Measurements from ENCODE around the gene SMG1. TPM values are rescaled to one million over a fixed set of nuclear protein-coding genes. Genes with fewer than 3 reads are reported as not detected.
"Not testable (repeated sequence)": the region's sequence is repeated elsewhere in the genome, so short reads cannot be mapped to it uniquely, and the experiment has no call there.

Gene SMG1
- polyA plus RNA-seq, 3 donors from 2014 or later: 5.2 to 28.1 (median 7.9) TPM

DNA sequence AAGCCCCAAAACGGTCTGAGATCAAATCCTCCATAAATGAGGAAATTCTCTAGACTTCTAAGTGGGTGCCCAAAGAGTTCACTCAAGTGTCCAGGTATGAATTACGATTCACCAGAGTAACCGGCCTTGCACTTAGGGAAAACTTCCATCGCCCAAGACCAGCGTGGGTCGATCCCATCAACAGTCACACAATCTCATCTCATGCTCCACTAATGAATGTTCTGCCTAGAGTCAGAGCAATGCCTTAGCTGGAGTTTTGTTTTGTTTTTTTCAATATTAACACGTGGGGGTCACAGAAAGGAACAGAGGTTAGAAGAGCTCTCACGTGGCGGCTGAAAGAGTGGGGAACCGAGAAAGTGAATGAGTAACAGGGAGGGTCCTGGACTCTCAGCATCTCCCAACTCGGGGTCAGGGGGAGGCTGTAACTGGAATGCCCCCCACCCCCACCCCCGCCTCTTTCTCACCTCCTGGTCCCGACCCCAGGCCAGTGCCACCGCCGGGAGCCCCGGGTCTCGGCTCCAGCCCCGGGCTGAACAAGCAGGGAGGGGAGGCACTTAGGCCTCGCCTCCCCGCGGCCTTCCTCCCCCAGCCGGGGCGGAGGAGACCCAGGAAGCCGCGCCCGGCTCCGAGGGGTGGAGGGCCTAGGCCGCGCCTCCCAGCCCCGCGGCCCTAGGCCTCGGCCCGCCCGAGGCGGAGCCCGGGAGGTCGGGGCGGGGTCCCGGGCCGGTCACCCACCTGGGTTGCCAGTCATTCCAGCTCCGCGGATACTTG is 808 bp downstream of the SMG1 start:
- Mint-ChIP-seq H3K4me1 (peaks cover 44% of the 10 kb centered on the region in 2 donors), H3K27ac (peak overlapping the region; percentile 94 to 99 (median 95)), H3K4me3 (peak overlapping the region; percentile 95 to 98 (median 96))
- not testable (repeated sequence) for H3K9me3 Mint-ChIP-seq; H3K27me3 Mint-ChIP-seq (ENCODE audit: low read depth in 3 of 3); H3K36me3 Mint-ChIP-seq
- DNase-seq: peak; percentile 63 to 72 (median 66)

DNA sequence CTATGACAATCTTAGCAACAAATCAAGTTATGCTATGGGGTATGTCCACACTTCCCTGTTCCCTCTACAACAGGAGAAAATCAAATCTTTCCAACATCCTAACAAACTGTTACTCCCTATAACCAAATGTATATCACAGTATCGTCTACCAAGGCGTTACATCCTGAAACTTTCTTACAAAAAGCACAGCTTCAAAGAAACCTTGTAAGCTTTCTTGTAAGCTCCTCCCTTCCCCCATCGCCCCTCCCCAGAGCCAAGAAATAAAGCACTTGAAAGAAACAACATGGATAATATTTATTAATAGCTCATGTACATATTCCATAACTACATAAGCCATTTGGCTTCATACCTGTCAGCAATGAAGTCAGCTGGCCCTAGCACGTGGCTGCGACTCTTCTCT is 2.3 kb downstream of the SMG1 start:
- not testable (repeated sequence) for H3K27me3 Mint-ChIP-seq (ENCODE audit: low read depth in 3 of 3); H3K9me3 Mint-ChIP-seq; DNase-seq; H3K36me3 Mint-ChIP-seq
- H3K27ac Mint-ChIP-seq: peak overlapping the region; percentile 85 to 94 (median 87)
- peak overlapping the region; percentile 76 to 96 (median 81) for H3K4me3 Mint-ChIP-seq
- H3K4me1 Mint-ChIP-seq: peaks cover 52 to 55% of the 10 kb centered on the region in 2 donors

DNA sequence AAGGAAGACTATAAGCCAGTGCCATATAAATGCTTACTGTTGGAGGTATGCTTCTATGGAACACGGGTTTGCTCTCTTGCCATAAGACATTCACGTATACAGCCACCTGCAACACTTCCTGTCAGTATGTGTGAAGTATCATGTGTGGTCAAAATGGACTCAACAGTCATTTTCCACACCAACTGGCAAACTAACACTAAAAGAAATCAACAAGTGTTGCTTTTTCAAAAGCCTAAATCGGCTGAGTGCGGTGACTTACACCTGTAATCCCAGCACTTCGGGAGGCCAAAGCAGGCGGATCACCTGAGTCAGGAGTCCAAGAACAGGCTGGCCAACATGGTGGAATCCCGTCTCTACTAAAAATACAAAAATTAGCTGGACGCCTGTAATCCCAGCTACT is 3.1 kb downstream of the SMG1 start:
- not testable (repeated sequence) for H3K9me3 Mint-ChIP-seq; H3K36me3 Mint-ChIP-seq; H3K27me3 Mint-ChIP-seq (ENCODE audit: low read depth in 3 of 3)
- peak overlapping the region; percentile 69 to 96 (median 81) for H3K4me3 Mint-ChIP-seq
- H3K27ac Mint-ChIP-seq: peak overlapping the region; percentile 83 to 94 (median 86)
- peak; percentile 40 to 44 (median 43) for DNase-seq
- peaks cover 56 to 61% of the 10 kb centered on the region in 2 donors for H3K4me1 Mint-ChIP-seq

DNA sequence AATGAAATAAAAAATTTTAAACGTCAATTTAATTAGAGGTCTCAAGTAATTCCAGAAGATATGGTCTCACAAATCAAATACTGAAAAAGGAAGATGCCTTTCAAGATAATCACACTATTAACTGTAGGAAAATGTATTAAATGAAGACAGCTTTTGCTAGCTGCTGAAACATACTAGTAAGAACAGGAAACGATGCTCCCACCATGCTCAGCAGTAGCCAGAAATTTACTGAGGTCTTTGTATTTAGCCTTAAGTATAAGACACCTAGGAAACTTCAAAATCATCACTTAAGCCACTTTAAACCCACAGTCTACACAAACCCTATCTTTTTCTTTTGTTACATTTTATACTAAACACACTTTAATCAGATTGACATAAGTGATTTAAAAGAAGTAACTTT is 16.6 kb downstream of the SMG1 start:
- Mint-ChIP-seq H3K27ac (peak overlapping the region in 2 of 6 donors; percentile 34 to 57), H3K4me1 (peaks cover 38 to 74% of the 10 kb centered on the region in 2 donors)
- H3K9me3 Mint-ChIP-seq: not testable (repeated sequence)

DNA sequence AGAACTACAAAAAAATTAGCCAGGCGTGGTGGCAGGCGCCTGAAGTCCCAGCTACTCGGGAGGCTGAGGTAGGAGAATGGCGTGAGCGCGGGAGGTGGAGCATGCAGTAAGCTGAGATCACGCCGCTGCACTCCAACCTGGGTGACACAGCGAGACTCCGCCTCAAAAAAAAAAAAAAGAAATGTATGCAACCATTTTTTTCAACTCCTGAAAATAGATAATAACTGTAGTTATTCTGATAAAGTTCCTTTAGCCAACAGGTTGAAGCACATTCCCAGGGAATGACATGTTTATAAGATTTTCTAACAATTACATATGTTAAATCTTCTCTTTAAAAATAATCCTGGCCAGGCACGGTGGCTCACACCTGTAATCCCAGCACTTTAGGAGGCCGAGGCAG is 17.5 kb downstream of the SMG1 start:
- H3K4me3 Mint-ChIP-seq; H3K36me3 Mint-ChIP-seq; H3K9me3 Mint-ChIP-seq; H3K27me3 Mint-ChIP-seq (ENCODE audit: low read depth in 3 of 3); DNase-seq: not testable (repeated sequence)
- H3K27ac Mint-ChIP-seq: peak overlapping the region in 1 of 6 donors; percentile 34
- H3K4me1 Mint-ChIP-seq: peaks cover 38 to 72% of the 10 kb centered on the region in 2 donors

More for the DNA sequence above, 16.6 kb downstream of the SMG1 start:
- not testable (repeated sequence) for H3K36me3 Mint-ChIP-seq; H3K27me3 Mint-ChIP-seq (ENCODE audit: low read depth in 3 of 3); H3K4me3 Mint-ChIP-seq; DNase-seq

DNA sequence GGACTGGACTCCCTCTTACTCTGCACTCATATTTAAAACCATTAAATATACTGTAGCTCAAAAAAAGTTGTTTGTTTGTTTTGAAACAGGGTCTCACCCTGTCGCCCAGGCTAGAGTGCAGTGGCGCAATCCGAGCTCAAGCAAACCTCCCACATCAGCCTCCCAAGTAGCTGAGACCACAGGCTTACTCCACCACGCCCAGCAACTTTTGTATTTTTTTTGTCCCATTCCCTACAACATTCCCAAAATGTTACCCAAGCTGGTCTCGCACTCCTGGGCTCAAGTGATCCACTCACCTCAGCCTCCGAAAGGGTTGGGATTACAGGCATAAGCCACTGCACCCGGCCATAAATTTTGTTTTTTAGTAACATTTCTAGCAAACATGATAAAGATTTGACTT is 23.4 kb downstream of the SMG1 start:
- not testable (repeated sequence) for H3K36me3 Mint-ChIP-seq; H3K27me3 Mint-ChIP-seq (ENCODE audit: low read depth in 3 of 3); DNase-seq; H3K9me3 Mint-ChIP-seq
- H3K4me3 Mint-ChIP-seq: peak overlapping the region in 1 of 5 donors; percentile 6
- peaks cover 54 to 63% of the 10 kb centered on the region in 2 donors for H3K4me1 Mint-ChIP-seq
- peak overlapping the region in 2 of 6 donors; percentile 19 to 81 for H3K27ac Mint-ChIP-seq

DNA sequence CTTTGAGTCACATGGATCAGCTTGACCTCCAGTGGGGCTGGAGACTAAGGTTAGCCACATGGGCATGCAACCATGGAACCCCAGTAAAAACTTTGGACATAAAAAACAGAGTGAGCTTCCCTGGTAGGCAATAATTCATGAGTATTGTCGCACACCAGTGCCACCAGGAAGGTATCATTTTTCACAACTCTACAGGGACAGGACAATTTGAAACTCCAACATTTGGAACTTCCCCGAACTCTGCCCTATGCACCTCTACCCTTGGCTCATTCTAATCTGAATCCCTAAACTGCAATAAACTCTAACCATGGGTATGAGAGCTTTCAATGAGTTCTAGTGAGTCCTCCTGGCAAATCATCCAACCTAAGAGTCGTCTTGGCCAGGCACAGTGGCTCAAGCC is 24.2 kb downstream of the SMG1 start:
- peak overlapping the region in 2 of 6 donors; percentile 22 to 48 for H3K27ac Mint-ChIP-seq
- not testable (repeated sequence) for H3K36me3 Mint-ChIP-seq; DNase-seq; H3K9me3 Mint-ChIP-seq; H3K27me3 Mint-ChIP-seq (ENCODE audit: low read depth in 3 of 3); H3K4me3 Mint-ChIP-seq
- peaks cover 55 to 67% of the 10 kb centered on the region in 2 donors for H3K4me1 Mint-ChIP-seq

DNA sequence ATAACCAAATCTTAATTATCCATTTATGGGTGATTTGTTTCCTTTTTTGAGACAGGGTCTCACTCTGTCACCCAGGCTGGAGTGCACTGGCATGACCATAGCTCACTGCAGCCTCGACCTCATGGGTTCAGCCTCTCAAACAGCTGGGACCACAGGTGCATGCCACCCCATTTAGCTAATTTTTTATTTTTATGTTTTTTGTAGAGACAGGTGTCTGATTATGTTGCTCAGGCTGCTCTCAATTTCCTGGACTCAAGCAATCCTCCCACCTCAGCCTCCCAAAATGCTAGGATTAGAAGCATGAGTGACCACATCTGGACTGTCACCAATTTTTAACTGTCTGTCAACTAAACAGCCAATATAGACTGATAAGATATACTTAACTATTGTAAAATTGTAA is 25.0 kb downstream of the SMG1 start:
- not testable (repeated sequence) for DNase-seq; H3K27me3 Mint-ChIP-seq (ENCODE audit: low read depth in 3 of 3); H3K9me3 Mint-ChIP-seq; H3K4me3 Mint-ChIP-seq; H3K36me3 Mint-ChIP-seq
- Mint-ChIP-seq H3K4me1 (peaks cover 51 to 61% of the 10 kb centered on the region in 2 donors), H3K27ac (peak overlapping the region in 2 of 6 donors; percentile 12 to 46)

DNA sequence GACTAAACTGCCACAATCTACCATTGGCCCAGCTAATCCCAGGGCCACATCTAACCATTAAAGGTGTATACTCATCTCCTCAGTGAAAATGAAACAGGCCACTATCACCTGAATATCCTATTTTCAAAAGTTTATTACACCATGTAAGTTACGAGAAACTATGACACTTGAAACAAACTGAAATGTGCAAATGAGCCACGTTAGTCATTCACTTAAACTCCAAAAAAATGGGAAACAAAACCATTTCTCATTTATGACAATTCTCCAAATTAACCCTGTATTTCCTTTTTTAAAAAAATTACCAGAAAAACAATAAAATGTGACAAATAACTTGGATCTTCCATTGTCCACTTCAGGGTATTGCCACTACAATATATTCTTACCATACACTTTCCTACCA is 41.8 kb downstream of the SMG1 start:
- DNase-seq; H3K4me1 Mint-ChIP-seq; H3K4me3 Mint-ChIP-seq; H3K27me3 Mint-ChIP-seq (ENCODE audit: low read depth in 3 of 3); H3K9me3 Mint-ChIP-seq: not testable (repeated sequence)
- H3K36me3 Mint-ChIP-seq: peaks cover 3 to 12% (median 6%) of the 10 kb centered on the region in 3 donors
- peak overlapping the region in 2 of 6 donors; percentile 36 to 45 for H3K27ac Mint-ChIP-seq

DNA sequence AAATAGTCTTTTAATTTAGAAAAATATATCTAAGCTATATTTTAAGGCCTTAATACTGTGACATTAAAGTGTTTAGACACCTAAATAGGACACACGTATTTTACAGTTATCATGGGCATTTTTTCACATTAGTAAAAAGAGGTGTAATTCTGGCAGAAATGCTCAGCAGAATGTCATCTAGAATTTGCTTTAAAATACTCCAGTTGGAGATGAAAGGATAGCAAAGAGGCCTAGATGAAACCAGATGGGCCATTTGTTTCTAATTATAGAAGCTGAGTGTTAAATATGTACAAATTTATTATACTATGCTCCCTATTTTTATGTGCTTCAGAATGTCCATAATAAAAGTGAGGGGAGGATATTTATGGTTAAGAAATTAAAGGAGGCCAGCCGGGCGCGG is 48.5 kb downstream of the SMG1 start:
- H3K4me1 Mint-ChIP-seq; H3K9me3 Mint-ChIP-seq; DNase-seq; H3K27ac Mint-ChIP-seq; H3K4me3 Mint-ChIP-seq; H3K27me3 Mint-ChIP-seq (ENCODE audit: low read depth in 3 of 3): not testable (repeated sequence)
- H3K36me3 Mint-ChIP-seq: peaks cover 3 to 13% (median 7%) of the 10 kb centered on the region in 3 donors

DNA sequence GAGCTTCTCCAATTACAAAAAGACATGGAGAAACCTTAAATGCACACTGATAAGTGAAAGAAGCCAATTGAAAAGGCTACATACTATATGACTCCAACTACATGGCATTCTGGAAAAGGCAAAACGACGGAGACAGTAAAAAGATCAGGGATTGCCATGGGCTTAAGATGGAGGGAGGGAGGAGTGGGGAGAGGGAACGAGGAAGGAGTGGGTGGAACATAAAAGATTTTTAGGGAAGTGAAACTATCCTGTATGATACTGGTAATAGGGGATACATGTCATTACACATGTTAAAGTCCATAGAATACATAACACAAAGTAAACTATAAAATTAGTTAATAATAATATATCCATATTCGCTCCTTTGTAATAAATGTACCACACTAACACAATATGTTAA is 48.9 kb downstream of the SMG1 start:
- not testable (repeated sequence) for H3K27me3 Mint-ChIP-seq (ENCODE audit: low read depth in 3 of 3); H3K4me1 Mint-ChIP-seq; H3K4me3 Mint-ChIP-seq; H3K9me3 Mint-ChIP-seq; DNase-seq; H3K27ac Mint-ChIP-seq
- H3K36me3 Mint-ChIP-seq: peaks cover 0 to 12% (median 4%) of the 10 kb centered on the region in 3 donors

DNA sequence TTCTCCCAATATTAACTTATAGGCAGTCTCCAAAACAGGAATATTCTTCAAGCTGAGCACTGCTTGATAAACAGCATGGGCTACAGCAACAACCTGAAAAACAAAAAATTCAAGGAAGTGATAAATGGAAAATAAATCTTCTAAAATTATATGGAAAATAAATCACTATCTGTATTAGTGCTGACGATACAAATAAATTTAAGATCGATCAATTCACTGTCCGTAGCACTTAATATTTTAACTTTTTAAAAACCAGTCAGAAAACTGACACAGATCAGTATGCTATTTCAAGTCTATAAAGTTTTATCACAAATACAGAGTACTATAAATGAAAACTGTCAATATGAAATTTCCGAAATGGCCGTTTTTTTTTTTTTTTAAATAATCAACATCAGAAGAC is 49.9 kb downstream of the SMG1 start:
- peaks cover 0 to 15% (median 4%) of the 10 kb centered on the region in 3 donors for H3K36me3 Mint-ChIP-seq
- H3K27ac Mint-ChIP-seq; H3K4me3 Mint-ChIP-seq; DNase-seq; H3K27me3 Mint-ChIP-seq (ENCODE audit: low read depth in 3 of 3); H3K4me1 Mint-ChIP-seq; H3K9me3 Mint-ChIP-seq: not testable (repeated sequence)

DNA sequence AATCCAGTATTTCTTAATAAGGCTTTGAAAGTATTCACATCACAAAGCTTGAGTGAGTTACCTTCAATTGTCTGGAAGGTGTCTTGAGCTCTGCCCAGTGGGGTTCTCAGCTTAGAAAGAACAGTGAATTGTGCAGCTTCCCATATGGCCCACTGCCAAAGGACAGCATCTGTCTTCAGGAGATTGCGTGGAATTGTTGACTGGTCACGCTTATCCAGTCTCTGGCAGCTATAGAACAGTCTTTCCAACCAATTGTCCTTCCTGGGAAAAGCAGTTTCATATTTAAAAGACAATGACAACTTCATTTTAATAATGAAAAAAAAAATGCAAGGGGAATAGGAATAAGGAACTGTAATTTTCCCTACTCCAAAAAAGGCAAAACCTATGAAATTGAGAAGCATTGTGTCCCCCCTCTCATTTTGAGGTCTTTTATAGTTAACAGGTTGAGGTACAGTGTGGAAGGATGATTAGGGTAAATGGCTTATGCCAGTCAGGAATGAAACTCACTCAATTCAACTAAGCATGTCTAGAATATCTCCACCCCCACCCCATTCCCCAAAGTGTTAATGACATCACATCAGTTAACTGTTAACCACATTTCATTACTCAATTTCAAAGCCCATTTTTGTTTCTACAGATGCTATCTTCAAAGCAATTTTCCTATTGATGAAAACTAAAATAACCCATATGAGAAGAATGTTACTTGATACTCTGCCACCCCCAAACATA is 57.0 kb downstream of the SMG1 start:
- peaks cover 0 to 28% (median 15%) of the 10 kb centered on the region in 3 donors for H3K36me3 Mint-ChIP-seq
- H3K9me3 Mint-ChIP-seq; H3K27me3 Mint-ChIP-seq (ENCODE audit: low read depth in 3 of 3): not testable (repeated sequence)
- peak overlapping the region in 1 of 5 donors; percentile 43 for H3K4me3 Mint-ChIP-seq
- H3K4me1 Mint-ChIP-seq: peaks cover 10 to 11% of the 10 kb centered on the region in 2 donors
- peak overlapping the region; percentile 69 to 90 (median 82) for H3K27ac Mint-ChIP-seq
- DNase-seq: peak in 2 of 3 donors; percentile 8 to 25

DNA sequence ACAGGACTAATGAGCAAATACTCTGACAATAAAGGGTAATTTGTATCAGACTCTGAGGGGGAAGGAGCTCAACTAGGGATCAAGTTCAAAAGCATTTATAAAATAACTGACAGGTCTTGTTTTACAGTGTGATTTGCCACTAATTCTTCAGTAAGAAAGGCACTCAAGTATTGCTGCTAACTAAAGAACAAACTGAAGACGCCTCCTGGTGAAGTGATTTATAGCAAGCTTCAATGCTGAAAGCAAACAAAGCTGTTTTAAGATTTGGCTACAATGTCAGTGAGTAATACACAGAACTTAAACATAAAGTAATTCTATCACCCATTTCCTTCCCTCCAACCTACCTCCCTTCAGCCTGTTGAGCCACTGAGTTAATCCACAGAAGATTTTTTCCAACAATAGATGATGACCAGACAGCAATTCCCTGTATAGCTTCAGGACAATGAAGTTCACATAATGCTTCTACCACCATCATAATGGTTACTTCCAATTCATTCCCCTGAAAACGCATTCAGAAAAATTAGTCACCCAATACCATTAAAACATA is 59.9 kb downstream of the SMG1 start:
- not testable (repeated sequence) for H3K4me3 Mint-ChIP-seq; DNase-seq; H3K9me3 Mint-ChIP-seq; H3K27ac Mint-ChIP-seq; H3K27me3 Mint-ChIP-seq (ENCODE audit: low read depth in 3 of 3)
- H3K36me3 Mint-ChIP-seq: peaks cover 0 to 39% (median 11%) of the 10 kb centered on the region in 3 donors
- peaks cover 11 to 13% of the 10 kb centered on the region in 2 donors for H3K4me1 Mint-ChIP-seq

Measured in immature natural killer cell (primary cell).